ENCODE results near the gene SPSB1.

SPSB1 gene

GRCh38 chr1:9267352-9267686 lies 25.4 kb upstream of the SPSB1 start:
- FAIRE-seq, result no peak

GRCh38 chr1:9267827-9268581 lies 24.7 kb upstream of the SPSB1 start:
- no peak for DNase-seq (ENCODE audit: insufficient read length, low spot score)
- FAIRE-seq, result no peak
- TF ChIP-seq TAF1 (IDR thresholded peaks at IDR 0.05; ENCODE audit: low read depth, low read length) (no peak), PAX5 (IDR thresholded peaks at IDR 0.05; ENCODE audit: insufficient read depth, low read length, severe bottlenecking) (no peak), POU2F2 (IDR thresholded peaks at IDR 0.05; ENCODE audit: low read depth, low read length) (no peak), POLR2A (IDR thresholded peaks at IDR 0.05; ENCODE audit: low read depth, low read length) (no peak), SPI1 (IDR thresholded peaks at IDR 0.05; ENCODE audit: low read depth, low read length) (no peak), POLR2AphosphoS5 (IDR thresholded peaks at IDR 0.05; ENCODE audit: low read depth, low read length) (no peak)

More at GRCh38 chr1:9267352-9267686, 25.4 kb upstream of the SPSB1 start:
- TF ChIP-seq POU2F2 (IDR thresholded peaks at IDR 0.05; ENCODE audit: low read depth, low read length), result no peak
- no peak for TF ChIP-seq SPI1 (IDR thresholded peaks at IDR 0.05; ENCODE audit: low read depth, low read length)
- no peak for TF ChIP-seq TAF1 (IDR thresholded peaks at IDR 0.05; ENCODE audit: low read depth, low read length)
- no peak for TF ChIP-seq PAX5 (IDR thresholded peaks at IDR 0.05; ENCODE audit: insufficient read depth, low read length, severe bottlenecking)
- no peak for TF ChIP-seq POLR2AphosphoS5 (IDR thresholded peaks at IDR 0.05; ENCODE audit: low read depth, low read length)
- TF ChIP-seq POLR2A (IDR thresholded peaks at IDR 0.05; ENCODE audit: low read depth, low read length), result no peak
- no peak for DNase-seq (ENCODE audit: insufficient read length, low spot score)

- TF ChIP-seq SPI1 (IDR thresholded peaks at IDR 0.05; ENCODE audit: low read depth, low read length) (no peak), POU2F2 (IDR thresholded peaks at IDR 0.05; ENCODE audit: low read depth, low read length) (no peak), POLR2AphosphoS5 (IDR thresholded peaks at IDR 0.05; ENCODE audit: low read depth, low read length) (no peak), TAF1 (IDR thresholded peaks at IDR 0.05; ENCODE audit: low read depth, low read length) (no peak), POLR2A (IDR thresholded peaks at IDR 0.05; ENCODE audit: low read depth, low read length) (no peak), PAX5 (IDR thresholded peaks at IDR 0.05; ENCODE audit: insufficient read depth, low read length, severe bottlenecking) (no peak)
- DNase-seq (ENCODE audit: insufficient read length, low spot score), result no peak
- FAIRE-seq, result no peak
These were observed 23.6 kb upstream of the SPSB1 start for GRCh38 chr1:9269078-9269501.

DNA sequence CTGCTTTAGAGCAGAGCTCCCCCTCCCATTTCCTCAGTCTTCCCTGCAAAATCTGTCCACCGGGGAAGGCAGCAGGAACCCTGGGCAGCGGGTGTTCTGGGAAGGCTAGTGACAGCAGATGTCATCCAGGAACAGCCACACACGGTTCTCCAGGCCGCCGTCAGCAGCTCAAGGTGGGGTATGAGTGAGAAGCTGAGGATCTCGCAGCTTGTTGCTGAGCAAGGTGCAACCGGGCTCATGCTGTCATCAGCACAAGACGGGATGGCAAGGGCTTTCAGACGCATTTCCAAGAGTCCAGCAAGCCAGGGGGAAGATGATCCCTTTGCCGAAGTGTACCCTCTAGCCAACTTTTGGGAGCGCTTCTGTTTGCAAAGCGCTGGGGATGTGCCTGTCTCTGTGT lies 23.0 kb upstream of the SPSB1 start:
- TF ChIP-seq POU2F2 (IDR thresholded peaks at IDR 0.05; ENCODE audit: low read depth, low read length), result no peak
- TF ChIP-seq TAF1 (IDR thresholded peaks at IDR 0.05; ENCODE audit: low read depth, low read length), result no peak
- no peak for TF ChIP-seq POLR2AphosphoS5 (IDR thresholded peaks at IDR 0.05; ENCODE audit: low read depth, low read length)
- no peak for TF ChIP-seq POLR2A (IDR thresholded peaks at IDR 0.05; ENCODE audit: low read depth, low read length)
- no peak for TF ChIP-seq PAX5 (IDR thresholded peaks at IDR 0.05; ENCODE audit: insufficient read depth, low read length, severe bottlenecking)
- TF ChIP-seq SPI1 (IDR thresholded peaks at IDR 0.05; ENCODE audit: low read depth, low read length), result no peak
- no peak for FAIRE-seq

GRCh38 chr1:9270290-9270883 lies 22.3 kb upstream of the SPSB1 start:
- no peak for FAIRE-seq
- DNase-seq (ENCODE audit: insufficient read length, low spot score), result no peak

More for the DNA sequence above, 23.0 kb upstream of the SPSB1 start:
- DNase-seq (ENCODE audit: insufficient read length, low spot score), result no peak

DNA sequence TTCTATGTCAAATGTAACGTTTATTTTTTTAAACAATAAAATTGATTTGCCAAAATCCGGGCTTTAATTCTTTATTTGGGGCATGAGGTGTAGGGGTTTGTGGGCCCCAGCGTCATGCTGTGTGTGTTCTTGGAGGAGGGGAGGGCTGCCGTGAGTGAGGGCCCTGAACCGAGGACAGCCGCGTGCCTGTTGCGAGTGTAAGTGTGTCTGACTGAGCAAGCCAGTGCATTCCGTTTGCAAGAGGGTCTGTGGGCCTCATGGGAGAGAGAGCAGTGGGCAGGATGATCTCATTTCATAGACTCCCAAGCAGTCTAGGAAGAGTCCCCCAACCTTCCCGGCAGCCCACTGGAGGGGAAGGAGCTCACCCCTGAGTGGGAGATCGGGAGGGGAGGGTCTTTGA lies 21.4 kb upstream of the SPSB1 start:
- no peak for TF ChIP-seq POU2F2 (IDR thresholded peaks at IDR 0.05; ENCODE audit: low read depth, low read length)
- no peak for TF ChIP-seq PAX5 (IDR thresholded peaks at IDR 0.05; ENCODE audit: insufficient read depth, low read length, severe bottlenecking)
- no peak for TF ChIP-seq POLR2AphosphoS5 (IDR thresholded peaks at IDR 0.05; ENCODE audit: low read depth, low read length)
- no peak for TF ChIP-seq POLR2A (IDR thresholded peaks at IDR 0.05; ENCODE audit: low read depth, low read length)
- no peak for TF ChIP-seq TAF1 (IDR thresholded peaks at IDR 0.05; ENCODE audit: low read depth, low read length)
- TF ChIP-seq SPI1 (IDR thresholded peaks at IDR 0.05; ENCODE audit: low read depth, low read length), result no peak
- FAIRE-seq (no peak), DNase-seq (ENCODE audit: insufficient read length, low spot score) (no peak)

More at GRCh38 chr1:9270290-9270883, 22.3 kb upstream of the SPSB1 start:
- TF ChIP-seq PAX5 (IDR thresholded peaks at IDR 0.05; ENCODE audit: insufficient read depth, low read length, severe bottlenecking), result no peak
- TF ChIP-seq POLR2A (IDR thresholded peaks at IDR 0.05; ENCODE audit: low read depth, low read length), result no peak
- no peak for TF ChIP-seq SPI1 (IDR thresholded peaks at IDR 0.05; ENCODE audit: low read depth, low read length)
- TF ChIP-seq POU2F2 (IDR thresholded peaks at IDR 0.05; ENCODE audit: low read depth, low read length), result no peak
- TF ChIP-seq POLR2AphosphoS5 (IDR thresholded peaks at IDR 0.05; ENCODE audit: low read depth, low read length), result no peak
- no peak for TF ChIP-seq TAF1 (IDR thresholded peaks at IDR 0.05; ENCODE audit: low read depth, low read length)

- DNase-seq (ENCODE audit: insufficient read length, low spot score) (no peak), FAIRE-seq (no peak)
- TF ChIP-seq SPI1 (IDR thresholded peaks at IDR 0.05; ENCODE audit: low read depth, low read length) (no peak), PAX5 (IDR thresholded peaks at IDR 0.05; ENCODE audit: insufficient read depth, low read length, severe bottlenecking) (no peak), POU2F2 (IDR thresholded peaks at IDR 0.05; ENCODE audit: low read depth, low read length) (no peak), POLR2AphosphoS5 (IDR thresholded peaks at IDR 0.05; ENCODE audit: low read depth, low read length) (no peak), POLR2A (IDR thresholded peaks at IDR 0.05; ENCODE audit: low read depth, low read length) (no peak), TAF1 (IDR thresholded peaks at IDR 0.05; ENCODE audit: low read depth, low read length) (no peak)
These were observed 20.7 kb upstream of the SPSB1 start for GRCh38 chr1:9271861-9272595.

DNA sequence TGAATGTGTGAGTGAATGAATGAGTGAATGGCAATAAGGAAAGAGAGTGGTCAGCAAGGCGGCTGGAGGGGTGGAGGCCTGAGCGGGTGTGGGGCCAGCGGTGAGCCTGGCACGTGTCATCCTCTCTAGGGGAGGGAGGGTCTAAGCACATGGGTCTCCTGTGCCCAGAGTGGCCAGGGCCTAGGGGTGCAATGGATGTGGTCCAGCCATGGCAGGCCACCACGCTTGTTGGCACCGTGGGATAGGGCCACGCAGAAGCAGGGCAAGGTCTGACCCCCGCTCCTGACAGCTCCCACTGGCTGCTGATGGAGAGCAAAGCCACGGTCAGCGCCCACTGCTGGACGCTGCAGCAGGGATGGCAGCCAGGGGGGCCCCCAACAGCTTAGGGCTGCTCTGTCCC lies 19.5 kb upstream of the SPSB1 start:
- FAIRE-seq (no peak), DNase-seq (ENCODE audit: insufficient read length, low spot score) (no peak)
- TF ChIP-seq POU2F2 (IDR thresholded peaks at IDR 0.05; ENCODE audit: low read depth, low read length), result no peak
- no peak for TF ChIP-seq SPI1 (IDR thresholded peaks at IDR 0.05; ENCODE audit: low read depth, low read length)
- no peak for TF ChIP-seq PAX5 (IDR thresholded peaks at IDR 0.05; ENCODE audit: insufficient read depth, low read length, severe bottlenecking)
- TF ChIP-seq POLR2AphosphoS5 (IDR thresholded peaks at IDR 0.05; ENCODE audit: low read depth, low read length), result no peak
- TF ChIP-seq POLR2A (IDR thresholded peaks at IDR 0.05; ENCODE audit: low read depth, low read length), result no peak
- no peak for TF ChIP-seq TAF1 (IDR thresholded peaks at IDR 0.05; ENCODE audit: low read depth, low read length)

DNA sequence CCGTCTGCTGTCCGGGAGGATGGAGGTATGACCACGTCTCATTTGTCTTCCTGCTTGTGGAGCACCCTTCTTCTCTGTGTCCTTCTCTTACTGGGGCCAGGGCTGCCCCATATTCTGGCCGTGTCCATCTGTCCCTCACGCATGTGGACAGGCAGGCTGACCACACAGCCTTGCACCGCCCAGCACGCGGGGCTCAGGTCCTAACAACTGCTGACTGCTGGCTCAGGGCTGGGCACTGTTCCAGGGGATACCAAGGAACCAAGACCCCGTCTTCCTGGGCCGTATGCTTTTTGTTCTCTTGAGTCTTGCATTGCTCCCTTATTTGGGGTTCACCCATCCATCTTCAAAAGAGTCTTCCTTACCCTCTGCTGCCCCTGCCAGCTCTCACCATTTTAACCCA lies 17.5 kb upstream of the SPSB1 start:
- FAIRE-seq, result no peak
- DNase-seq (ENCODE audit: insufficient read length, low spot score), result no peak
- TF ChIP-seq POU2F2 (IDR thresholded peaks at IDR 0.05; ENCODE audit: low read depth, low read length) (no peak), POLR2AphosphoS5 (IDR thresholded peaks at IDR 0.05; ENCODE audit: low read depth, low read length) (no peak), POLR2A (IDR thresholded peaks at IDR 0.05; ENCODE audit: low read depth, low read length) (no peak), SPI1 (IDR thresholded peaks at IDR 0.05; ENCODE audit: low read depth, low read length) (no peak)

Data from GM12891 (cell line).